Measurements from ENCODE around the gene PHKB.
"Not testable (repeated sequence)": the region's sequence is repeated elsewhere in the genome, so short reads cannot be mapped to it uniquely, and the experiment has no call there.

The PHKB gene

GRCh38 chr16:47470211-47470610 is 9.1 kb downstream of the PHKB start:
- DNase-seq, result no peak

DNA sequence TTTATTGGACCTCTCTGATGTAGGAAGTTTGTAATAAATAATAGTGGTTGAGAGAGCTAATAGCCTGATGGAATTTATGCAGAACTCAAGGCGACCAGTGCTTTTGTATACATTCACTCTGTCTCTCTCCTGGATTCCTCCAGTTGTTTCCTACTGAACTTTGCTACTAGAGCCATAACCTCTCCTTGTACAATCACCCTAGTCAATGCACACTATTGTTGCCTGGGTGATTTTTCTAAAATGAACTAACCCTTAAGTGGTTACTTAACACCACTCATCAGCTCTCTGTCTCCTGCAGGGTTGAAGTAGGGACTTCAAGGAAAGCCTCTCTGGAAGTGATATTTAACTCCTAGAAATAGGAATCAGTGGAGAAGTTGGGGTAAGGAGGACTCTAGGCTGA is 9.7 kb downstream of the PHKB start:
- no peak for DNase-seq

DNA sequence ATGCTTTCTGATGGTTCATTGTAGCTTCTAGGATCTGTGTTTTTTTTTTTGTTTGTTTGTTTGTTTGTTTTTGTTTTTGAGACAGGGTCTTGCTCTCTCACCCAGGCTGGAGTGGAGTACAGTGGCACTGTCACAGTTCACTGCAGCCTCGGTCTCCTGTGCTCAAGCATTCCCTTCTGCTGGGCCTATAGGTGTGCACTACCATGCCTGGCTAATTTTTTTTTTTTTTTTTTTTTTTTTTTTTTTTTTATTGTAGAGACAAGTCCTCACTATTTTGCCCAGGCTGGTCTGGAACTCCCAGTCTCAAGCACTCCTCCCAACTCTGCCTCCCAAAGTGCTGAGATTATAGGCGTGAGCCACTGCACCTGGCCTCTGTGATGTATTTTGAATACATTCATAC is 11.9 kb downstream of the PHKB start:
- DNase-seq, result not testable (repeated sequence)

- DNase-seq, result no peak
Observed at GRCh38 chr16:47473792-47474191, 12.7 kb downstream of the PHKB start.

DNA sequence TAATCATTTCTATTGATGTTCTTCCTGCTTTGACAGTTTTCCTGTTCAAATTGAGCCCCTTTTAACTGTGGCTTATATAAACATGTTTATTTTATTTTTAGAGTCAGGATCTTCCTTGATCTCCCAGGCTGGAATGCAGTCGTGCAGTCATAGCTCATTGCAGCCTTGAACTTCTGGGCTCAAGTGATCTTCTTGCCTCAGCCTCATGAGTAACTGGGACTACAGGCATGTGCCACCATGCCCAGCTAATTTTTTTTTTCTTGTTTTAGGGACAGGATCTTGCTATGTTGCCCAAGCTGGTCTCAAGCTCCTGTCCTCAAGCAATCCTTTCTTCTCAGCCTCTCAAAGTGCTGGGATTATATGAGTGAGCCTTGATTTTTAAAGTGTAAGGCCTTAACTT is 14.7 kb downstream of the PHKB start:
- no peak for DNase-seq

DNA sequence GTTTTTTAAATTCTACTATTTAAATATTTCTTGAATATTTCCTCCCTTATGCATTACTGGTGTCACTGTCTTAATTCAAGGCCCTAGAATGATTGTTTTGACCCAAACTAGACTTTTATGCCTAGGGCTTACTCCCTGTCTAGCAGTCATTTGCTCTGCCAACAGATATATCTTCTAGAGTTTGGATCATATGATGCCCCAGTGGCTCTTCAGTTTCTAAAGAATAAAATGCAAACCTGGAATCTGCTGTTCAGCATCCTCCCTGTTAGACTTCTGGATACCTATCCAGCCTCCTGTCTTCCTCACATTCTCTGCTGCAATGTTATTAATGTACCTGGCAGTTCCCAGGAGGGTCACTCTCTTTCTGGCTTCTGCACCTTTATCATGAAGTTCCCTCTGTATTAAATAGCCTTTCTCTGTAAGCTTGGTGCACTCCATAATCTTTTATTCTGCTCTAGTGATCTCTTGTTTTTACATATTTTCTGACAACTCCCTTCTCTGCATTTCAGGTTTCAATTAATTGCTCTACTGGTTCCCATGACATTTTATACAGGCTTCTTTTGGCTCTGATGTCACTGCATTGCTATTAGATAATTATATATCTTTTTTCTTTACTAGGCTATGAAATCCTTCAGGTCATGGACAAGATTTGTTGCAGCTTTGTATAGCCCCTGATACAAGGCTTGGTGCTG is 15.7 kb downstream of the PHKB start:
- no peak for DNase-seq

- no peak for DNase-seq
Observed at GRCh38 chr16:47477679-47478078, 16.5 kb downstream of the PHKB start.

DNA sequence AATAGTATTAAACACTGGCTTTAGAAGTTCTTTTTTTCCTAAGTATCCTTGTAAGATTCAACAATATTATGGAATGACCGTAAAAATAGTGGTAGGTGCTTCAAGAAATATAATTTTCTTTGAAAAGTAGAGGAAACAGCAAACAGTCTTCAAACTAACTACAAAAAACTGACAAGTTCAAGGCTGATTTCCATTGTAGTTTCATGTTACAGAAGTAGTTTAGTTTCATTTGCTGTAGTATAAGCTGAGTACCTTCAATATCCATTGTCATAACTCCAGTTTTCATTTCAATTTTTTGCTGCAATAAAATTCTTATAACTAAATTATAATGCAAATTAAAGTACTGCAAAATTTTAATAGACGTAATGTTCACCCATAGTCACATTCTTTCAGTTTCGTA is 19.3 kb downstream of the PHKB start:
- DNase-seq, result no peak

- no peak for DNase-seq
Observed at GRCh38 chr16:47481698-47482374, 20.7 kb downstream of the PHKB start.

DNA sequence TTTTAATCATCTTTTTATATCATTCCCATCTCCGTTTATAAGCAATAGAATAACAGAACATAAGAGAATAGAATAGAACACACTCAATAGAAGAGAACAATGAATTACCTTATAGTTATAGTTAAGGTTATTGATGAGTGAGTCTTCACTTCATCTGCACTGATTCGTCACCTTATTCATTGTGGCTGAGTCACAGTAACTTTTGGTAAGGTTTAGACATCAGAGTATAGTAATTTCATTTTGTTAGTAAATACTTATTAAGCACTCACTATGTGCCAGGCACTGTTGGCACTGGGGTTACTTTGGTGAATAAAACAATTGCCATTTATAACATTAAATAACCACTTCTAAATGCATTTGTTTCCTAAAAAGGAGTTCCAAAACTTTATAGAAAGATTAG is 22.5 kb downstream of the PHKB start:
- no peak for DNase-seq

GRCh38 chr16:47486856-47487255 is 25.7 kb downstream of the PHKB start:
- no peak for DNase-seq

DNA sequence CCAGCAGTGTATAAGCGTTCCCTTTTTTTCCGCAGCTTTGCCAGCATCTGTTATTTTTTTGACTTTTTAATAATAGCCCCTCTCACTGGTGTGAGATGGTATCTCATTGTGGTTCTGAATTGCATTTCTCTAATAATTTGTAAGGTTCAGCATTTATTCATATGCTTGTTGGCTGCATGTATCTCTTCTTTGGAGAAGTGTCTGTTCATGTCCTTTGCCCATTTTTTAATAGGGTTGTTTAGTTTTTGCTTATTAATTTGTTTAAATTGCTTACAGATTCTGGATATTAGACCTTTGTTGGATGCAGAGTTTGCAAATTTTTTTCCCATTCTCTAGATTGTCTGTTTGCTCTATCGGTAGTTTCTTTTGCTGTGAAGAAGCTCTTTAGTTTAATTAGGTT is 26.9 kb downstream of the PHKB start:
- no peak for DNase-seq

DNA sequence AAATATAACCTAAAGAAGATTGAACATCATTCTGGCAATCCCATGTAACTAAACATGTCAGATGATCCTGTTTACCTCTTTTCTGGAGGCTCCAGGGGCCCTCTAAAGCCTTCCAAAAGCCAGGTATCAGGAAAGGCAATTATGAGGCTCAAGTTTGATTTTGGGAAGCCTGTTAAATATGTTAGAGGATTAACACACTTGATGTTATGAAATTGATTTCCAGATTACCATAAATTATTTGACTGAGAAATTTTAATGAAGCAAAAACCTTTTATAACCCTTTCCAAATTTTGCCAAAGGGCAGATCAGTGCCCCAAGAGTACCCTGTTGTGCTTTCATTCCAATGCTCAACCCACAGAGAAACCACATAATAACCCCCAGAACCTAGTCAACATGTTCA is 29.3 kb downstream of the PHKB start:
- no peak for DNase-seq

GRCh38 chr16:47492036-47492427 is 30.9 kb downstream of the PHKB start:
- DNase-seq, result no peak

- peak; percentile 96 for DNase-seq
Observed at GRCh38 chr16:47492428-47493377, 31.6 kb downstream of the PHKB start.

GRCh38 chr16:47493381-47494337 is 32.5 kb downstream of the PHKB start:
- peak; percentile 74 for DNase-seq

DNA sequence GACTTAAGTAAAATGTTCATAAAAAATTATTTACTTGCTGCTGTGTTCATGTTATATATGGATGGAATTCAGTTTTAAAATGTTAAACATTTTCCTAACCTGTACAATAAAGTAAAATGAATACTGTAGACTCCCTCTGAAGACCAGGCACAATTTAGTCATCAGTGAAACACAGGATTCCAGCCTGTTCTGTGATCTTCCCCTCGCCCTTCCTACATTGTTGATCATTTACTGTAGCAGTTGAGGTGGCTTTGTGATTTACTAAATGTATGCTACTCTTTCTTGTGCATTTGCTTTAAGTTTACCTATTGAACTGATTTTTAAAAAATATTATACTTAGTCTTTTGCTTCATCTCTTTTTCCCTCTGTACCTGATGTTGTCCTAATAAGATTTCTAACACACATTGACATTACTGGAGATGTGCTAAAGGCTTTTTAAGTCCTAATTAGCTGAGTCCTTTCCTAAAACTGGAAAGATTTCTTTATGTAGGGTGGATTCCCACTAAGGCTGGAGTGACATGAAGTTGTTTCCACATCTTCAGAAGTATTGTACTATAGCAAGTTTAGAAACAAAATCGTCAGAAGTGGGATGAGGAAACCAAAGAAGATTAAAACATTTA is 38.1 kb downstream of the PHKB start:
- no peak for DNase-seq

DNA sequence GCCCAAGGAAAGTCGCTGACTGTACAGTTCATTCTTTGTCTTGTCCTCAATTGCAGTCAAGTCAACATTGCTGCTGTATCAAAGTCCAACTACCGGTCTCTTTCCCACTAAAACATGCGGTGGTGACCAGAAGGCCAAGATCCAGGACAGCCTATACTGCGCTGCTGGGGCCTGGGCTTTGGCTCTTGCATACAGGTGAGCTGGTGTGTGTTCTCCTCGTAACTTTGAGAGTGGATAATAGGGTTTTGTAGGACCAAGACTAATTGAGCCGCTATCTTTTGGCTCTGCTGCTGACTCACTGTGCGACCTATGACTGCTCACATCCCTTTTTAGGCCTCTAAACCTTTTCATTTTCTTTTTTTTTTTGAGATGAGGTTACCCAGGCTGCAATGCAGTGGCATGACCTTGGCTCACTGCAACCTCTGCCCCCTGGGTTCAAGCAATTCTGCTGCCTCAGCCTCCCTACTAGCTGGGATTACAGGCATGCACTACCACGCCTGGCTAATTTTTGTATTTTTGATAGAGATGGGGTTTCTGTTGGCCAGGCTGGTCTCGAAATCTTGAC is 38.7 kb downstream of the PHKB start:
- no peak for DNase-seq

- no peak for DNase-seq
Observed at GRCh38 chr16:47503936-47504335, 42.8 kb downstream of the PHKB start.

DNA sequence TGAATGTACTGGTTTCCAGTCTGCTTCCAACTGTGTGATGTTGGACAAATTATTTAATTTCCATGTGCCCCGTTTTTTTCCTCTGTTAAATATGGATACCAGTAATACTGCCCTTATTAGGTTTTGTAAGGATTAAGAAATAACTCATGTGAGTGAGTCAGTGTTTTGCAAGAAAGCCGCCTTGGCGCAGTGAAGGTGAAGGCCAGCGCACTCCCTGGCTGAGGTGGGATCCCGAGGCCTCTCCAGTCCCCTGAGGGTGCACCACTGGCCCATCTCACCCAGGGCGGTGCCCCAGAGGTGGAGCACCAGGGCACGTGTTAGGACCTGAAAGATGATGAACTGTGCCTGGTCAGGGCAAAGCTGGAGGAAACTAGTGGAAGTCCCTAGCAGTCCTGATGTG is 43.5 kb downstream of the PHKB start:
- no peak for DNase-seq

GRCh38 chr16:47506800-47507199 is 45.7 kb downstream of the PHKB start:
- no peak for DNase-seq

- DNase-seq, result no peak
Observed at GRCh38 chr16:47507701-47508100, 46.6 kb downstream of the PHKB start.

All from MV-4-11 (cell line).